Measurements from ENCODE around the gene KIFC3.
"Not testable (repeated sequence)": the region's sequence is repeated elsewhere in the genome, so short reads cannot be mapped to it uniquely, and the experiment has no call there.

The KIFC3 gene

DNA sequence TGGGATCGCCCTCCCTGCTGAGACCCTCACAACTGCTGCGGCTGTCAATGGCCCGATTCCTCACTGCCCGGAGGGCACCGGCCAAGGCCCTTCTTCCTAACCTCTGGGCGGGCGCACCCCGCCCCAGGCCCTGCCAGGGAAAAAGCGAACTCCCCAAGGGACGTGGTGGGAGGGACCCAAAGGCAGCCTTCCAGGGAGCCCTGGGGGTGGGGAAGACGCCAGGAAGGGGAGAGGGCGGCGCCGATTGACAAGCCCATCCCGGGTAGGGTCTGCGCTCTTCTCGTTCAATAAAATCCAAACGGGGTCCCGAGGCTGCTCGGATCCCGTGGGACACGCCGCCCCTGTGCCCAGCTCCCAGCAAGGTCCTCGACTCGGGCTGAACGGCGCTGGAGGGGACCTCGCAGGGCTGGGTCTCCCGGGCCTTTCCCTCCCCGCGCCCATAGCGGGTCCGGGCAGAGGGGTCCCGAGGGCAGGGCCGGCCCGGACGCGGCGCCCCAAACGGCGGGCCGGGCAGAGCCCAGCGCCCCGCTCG lies 416 bp downstream of the KIFC3 start:
- DNase-seq = peak; percentile 54

GRCh38 chr16:57801098-57801808 lies 1.0 kb downstream of the KIFC3 start:
- DNase-seq = no peak

DNA sequence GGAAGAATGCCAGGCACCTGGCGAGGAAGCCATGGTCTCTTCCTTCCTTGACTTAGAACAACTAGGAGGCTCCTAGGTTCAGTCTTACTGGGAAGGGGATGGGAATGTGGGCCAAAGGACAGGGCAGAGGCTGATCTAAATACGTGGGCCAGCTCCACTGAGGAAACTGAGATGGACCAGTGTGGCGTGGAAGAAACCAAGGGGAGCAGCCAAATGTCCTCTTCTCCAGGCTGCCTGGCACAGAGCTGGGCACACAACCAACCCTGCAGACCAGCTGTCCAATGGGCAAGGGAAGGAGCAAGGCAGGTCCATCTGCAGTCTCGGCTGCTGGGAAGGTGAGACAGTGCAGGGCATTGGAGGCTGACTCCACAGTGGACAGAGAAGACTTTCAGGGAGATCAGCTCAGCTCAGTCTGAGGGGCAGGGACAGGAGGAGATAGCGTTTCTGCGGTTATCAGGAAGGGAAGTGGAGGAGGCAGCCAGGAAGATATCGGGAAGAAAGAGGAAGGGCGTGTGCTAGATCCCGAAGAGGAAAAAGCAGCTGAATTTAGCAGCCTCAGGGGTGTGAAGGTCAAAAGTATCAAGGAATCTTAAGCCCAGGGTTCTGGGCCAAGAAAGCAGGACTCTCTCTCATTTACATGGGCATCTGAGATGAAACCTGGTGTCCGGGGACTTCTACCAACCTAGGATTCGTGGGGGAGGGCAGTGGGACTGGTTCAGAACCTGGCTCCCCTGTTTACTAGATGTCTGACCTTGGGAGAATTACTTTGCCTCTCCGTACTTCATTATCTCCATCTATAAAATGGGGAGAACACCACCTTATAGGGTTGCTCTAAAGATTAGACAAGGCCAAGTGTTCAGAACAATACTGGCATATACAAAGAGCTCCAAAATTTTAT lies 1.8 kb downstream of the KIFC3 start:
- DNase-seq = no peak

GRCh38 chr16:57799600-57800199 lies 2.6 kb downstream of the KIFC3 start:
- DNase-seq = no peak

GRCh38 chr16:57798953-57799599 lies 3.2 kb downstream of the KIFC3 start:
- no peak for DNase-seq

GRCh38 chr16:57798267-57798810 lies 4.0 kb downstream of the KIFC3 start:
- no peak for DNase-seq

- no peak for DNase-seq
These were observed 4.6 kb downstream of the KIFC3 start for GRCh38 chr16:57797526-57798266.

DNA sequence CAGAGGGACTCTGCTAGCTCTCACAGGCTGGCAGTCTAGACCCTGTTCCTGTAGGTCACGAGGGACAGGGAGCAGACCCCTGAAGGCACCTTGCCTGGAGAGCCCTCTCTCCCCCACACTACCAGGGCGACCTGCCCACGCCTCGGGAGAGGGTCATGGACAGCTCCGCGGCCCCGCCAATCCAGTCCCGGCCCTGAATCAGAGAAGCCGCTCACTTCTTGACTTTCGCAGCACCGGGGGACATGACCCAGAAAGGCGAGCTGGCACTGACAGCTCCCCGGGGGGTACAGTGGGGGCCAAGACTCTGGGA lies 5.1 kb downstream of the KIFC3 start:
- DNase-seq = no peak

- DNase-seq = not testable (repeated sequence)
These were observed 6.3 kb downstream of the KIFC3 start for GRCh38 chr16:57796014-57796413.

- DNase-seq = no peak
These were observed 6.8 kb downstream of the KIFC3 start for GRCh38 chr16:57795431-57795878.

- no peak for DNase-seq
These were observed 7.4 kb downstream of the KIFC3 start for GRCh38 chr16:57794849-57795430.

GRCh38 chr16:57791893-57792461 lies 10.3 kb downstream of the KIFC3 start:
- DNase-seq = peak; percentile 39

GRCh38 chr16:57791195-57791892 lies 10.9 kb downstream of the KIFC3 start:
- peak; percentile 59 for DNase-seq

DNA sequence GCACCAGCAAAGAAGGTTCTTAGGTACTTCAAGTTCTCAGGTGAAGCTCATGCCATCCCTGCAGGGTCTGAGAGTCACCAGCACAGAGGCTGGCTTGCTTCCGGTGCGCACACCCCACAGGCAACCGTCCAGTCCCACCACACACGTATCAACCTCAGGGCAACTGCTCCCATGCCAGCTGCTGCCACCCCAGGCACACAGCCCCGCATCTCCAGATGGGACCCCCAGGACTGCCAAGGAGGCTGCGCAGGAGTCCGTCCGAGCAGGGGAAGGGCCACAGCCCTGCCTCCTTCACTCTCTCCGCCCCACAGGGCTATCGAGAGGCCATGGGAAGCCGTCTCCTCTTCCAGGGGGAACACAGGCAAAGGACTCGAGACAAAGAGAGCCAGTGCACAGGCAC lies 13.3 kb downstream of the KIFC3 start:
- DNase-seq = no peak

DNA sequence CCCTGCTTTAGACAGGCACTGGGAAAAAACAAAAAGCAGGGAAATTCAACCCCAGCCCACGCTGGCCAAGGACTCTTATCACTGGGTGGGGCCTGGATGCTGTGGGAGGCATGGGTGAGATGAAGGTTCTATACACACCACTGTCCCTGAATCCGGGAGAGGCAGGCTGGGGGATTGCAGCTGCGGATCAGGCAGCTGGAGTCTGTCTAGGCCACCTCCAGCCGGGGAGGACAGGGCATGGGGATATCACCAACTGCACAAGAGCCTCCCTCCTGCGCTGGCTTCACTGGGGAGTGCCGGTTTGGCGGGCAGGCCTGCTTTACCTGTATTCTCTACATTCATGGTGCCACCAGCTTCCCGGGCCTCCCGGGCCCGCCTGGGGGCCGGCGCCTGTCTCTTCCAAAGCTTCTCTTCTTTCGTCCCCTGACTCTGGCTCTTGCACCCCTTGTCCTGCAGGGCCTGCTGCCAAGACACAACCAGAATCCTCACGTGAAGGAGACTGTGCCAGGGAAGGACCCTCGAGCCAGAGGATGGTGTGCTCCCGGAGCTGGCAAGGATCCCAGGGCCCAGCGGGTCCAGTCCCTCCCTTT lies 13.9 kb downstream of the KIFC3 start:
- DNase-seq = no peak

DNA sequence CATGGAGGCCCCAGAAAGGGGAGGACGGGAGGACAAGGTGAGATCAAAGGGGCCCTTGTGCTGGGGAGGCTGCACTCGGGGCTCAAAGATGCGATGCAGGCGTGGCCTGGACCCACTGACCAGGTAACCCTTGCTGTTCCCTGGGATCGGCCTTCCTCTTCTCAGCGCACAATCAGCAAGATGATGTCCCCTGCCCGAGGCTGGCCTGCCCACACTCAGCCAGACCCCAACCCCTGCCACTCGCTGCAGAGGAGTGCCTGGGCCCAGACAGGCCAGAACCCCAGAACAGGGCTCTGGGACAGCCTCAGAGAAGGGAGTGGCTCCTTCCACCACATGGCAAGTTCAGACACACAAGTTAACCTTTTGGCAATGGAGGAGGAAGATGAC lies 14.8 kb downstream of the KIFC3 start:
- no peak for DNase-seq

- DNase-seq = peak; percentile 17
These were observed 15.4 kb downstream of the KIFC3 start for GRCh38 chr16:57786632-57787518.

DNA sequence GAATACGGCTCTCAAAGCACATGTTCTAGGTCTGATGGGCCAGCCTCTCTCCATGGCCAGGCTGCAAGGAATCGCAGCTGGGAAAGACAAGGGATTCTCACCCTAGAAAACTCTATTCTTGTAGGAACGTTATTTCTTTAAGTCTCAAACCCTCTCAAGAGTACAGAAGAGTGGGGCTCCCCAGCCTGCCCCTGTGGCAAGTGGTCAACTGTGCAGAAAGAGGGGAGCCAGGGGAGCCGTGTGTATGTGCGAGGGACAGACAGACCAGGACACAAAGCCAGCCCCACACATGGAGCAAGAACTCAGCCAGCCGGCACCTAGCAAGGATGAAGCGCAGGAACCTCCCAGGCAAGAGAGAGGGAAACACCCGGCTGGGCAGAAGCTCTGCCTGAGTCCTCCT lies 16.4 kb downstream of the KIFC3 start:
- DNase-seq = no peak

GRCh38 chr16:57785385-57785784 lies 16.9 kb downstream of the KIFC3 start:
- DNase-seq = no peak
